ENCODE results near the gene GRM8.

- TF ChIP-seq CTCF (IDR thresholded peaks at IDR 0.05; ENCODE audit: borderline replicate concordance, extremely low read depth, low read length, poor library complexity, severe bottlenecking) (no peak), EZH2 (IDR thresholded peaks at IDR 0.05; ENCODE audit: borderline replicate concordance, low read depth, low read length, severe bottlenecking) (no peak)
Measured at GRCh38 chr7:126957443-126957842, 295.3 kb downstream of the GRM8 start.

All from DND-41 (cell line).